Mesothelial cell of epicardium (in vitro differentiated cells): Measurements from ENCODE around the gene PFN3. TPM values are rescaled to one million over a fixed set of nuclear protein-coding genes. Genes with fewer than 3 reads are reported as not detected.
A peak's percentile ranks its signal among the peaks of the same experiment; 100 is the strongest.

Experiments used
- DNase-seq, 2 experiments: peaks; one replicate each; pipeline ENCODE4 v3.0.0; 2021; ENCODE audit warnings: low spot score in 2 of 2; ENCODE audit not compliant: unreplicated experiment in 2 of 2
- H3K27ac Mint-ChIP-seq: 2 replicates; pipeline ENCODE4 v1.8.0; 2021; ENCODE audit warnings: mixed read lengths
- H3K27me3 Mint-ChIP-seq: 2 replicates; pipeline ENCODE4 v1.8.0; 2021; ENCODE audit warnings: low read depth, mixed read lengths
- H3K36me3 Mint-ChIP-seq: 2 replicates; pipeline ENCODE4 v1.8.0; 2021; ENCODE audit warnings: mixed read lengths
- H3K4me1 Mint-ChIP-seq: 2 replicates; pipeline ENCODE4 v1.8.0; 2021; ENCODE audit warnings: mixed read lengths
- H3K4me3 Mint-ChIP-seq: 2 replicates; pipeline ENCODE4 v1.8.0; 2021; ENCODE audit warnings: mild to moderate bottlenecking, moderate library complexity, mixed read lengths
- H3K9me3 Mint-ChIP-seq: 2 replicates; pipeline ENCODE4 v1.8.0; 2021; ENCODE audit warnings: mixed read lengths
- CTCF ChIP-seq: fragments of 200-600 bp; sonication (generic); IDR thresholded peaks from one replicate; pipeline ENCODE4 v1.5.0; 2021; ENCODE audit warnings: antibody characterized with exemption; ENCODE audit not compliant: unreplicated experiment
- total RNA-seq: library from RNA; stranded (reverse); gene quantifications from 3 replicates; pipeline ENCODE4 v1.2.1, GENCODE V29; 2021

The PFN3 gene
- total RNA-seq, 1 donor from 2014 or later = not detected

GRCh38 chr5:177354711-177355110 lies 45.8 kb downstream of the PFN3 start:
- no peak overlapping the region for H3K27ac Mint-ChIP-seq
- H3K9me3 Mint-ChIP-seq = peaks cover 9% of the 10 kb centered on the region
- H3K4me1 Mint-ChIP-seq = peaks cover 17% of the 10 kb centered on the region
- no peak for TF ChIP-seq CTCF
- no peak for DNase-seq
- peaks cover 32% of the 10 kb centered on the region for H3K27me3 Mint-ChIP-seq
- no peaks in the 10 kb centered on the region for H3K36me3 Mint-ChIP-seq
- H3K4me3 Mint-ChIP-seq = no peak overlapping the region

- H3K9me3 Mint-ChIP-seq = peaks cover 9% of the 10 kb centered on the region
- DNase-seq = no peak
- H3K27ac Mint-ChIP-seq = no peak overlapping the region
- H3K27me3 Mint-ChIP-seq = peaks cover 32% of the 10 kb centered on the region
- H3K36me3 Mint-ChIP-seq = no peaks in the 10 kb centered on the region
- peaks cover 21% of the 10 kb centered on the region for H3K4me1 Mint-ChIP-seq
- H3K4me3 Mint-ChIP-seq = no peak overlapping the region
- no peak for TF ChIP-seq CTCF
Measured at GRCh38 chr5:177354256-177354655, 46.2 kb downstream of the PFN3 start.

- H3K4me3 Mint-ChIP-seq = peak overlapping the region; percentile 30
- peaks cover 27% of the 10 kb centered on the region for H3K27me3 Mint-ChIP-seq
- no peak for DNase-seq
- no peak overlapping the region for H3K27ac Mint-ChIP-seq
- no peak for TF ChIP-seq CTCF
- peaks cover 9% of the 10 kb centered on the region for H3K9me3 Mint-ChIP-seq
- H3K4me1 Mint-ChIP-seq = peaks cover 25% of the 10 kb centered on the region
- H3K36me3 Mint-ChIP-seq = no peaks in the 10 kb centered on the region
Measured at GRCh38 chr5:177353093-177353492, 47.4 kb downstream of the PFN3 start.

GRCh38 chr5:177351392-177352329 lies 48.8 kb downstream of the PFN3 start, which contains the start of gene LMAN2:
Gene LMAN2 (minus strand): TSS chr5:177351668. CDS start chr5:177351647, 21 bp downstream.
- Mint-ChIP-seq H3K27me3 (peaks cover 21% of the 10 kb centered on the region), H3K4me1 (peaks cover 26% of the 10 kb centered on the region), H3K9me3 (peaks cover 9% of the 10 kb centered on the region), H3K36me3 (peaks cover 6% of the 10 kb centered on the region), H3K27ac (peak within 1 kb of the TSS; percentile 100), H3K4me3 (peak within 1 kb of the TSS; percentile 100)
- peak; percentile 82 to 92 for DNase-seq
- TF ChIP-seq CTCF = no peak

- H3K4me1 Mint-ChIP-seq = peaks cover 27% of the 10 kb centered on the region
- H3K9me3 Mint-ChIP-seq = peaks cover 9% of the 10 kb centered on the region
- peak overlapping the region; percentile 100 for H3K27ac Mint-ChIP-seq
- peak overlapping the region; percentile 100 for H3K4me3 Mint-ChIP-seq
- peaks cover 7% of the 10 kb centered on the region for H3K36me3 Mint-ChIP-seq
- peaks cover 13% of the 10 kb centered on the region for H3K27me3 Mint-ChIP-seq
- no peak for DNase-seq
- no peak for TF ChIP-seq CTCF
Measured at GRCh38 chr5:177350776-177351391, 49.6 kb downstream of the PFN3 start.

Other genes with a start within 250 kb of the PFN3 start
- gene RAB24, start 96.9 kb downstream of the PFN3 start, total RNA-seq = 28.3 to 31.8 TPM (median 30.3 TPM) in 3 replicates
- 80.5 to 89.8 TPM (median 81.2 TPM) in 3 replicates for gene PRELID1, start 96.9 kb downstream of the PFN3 start, total RNA-seq
- gene MXD3, start 88.8 kb downstream of the PFN3 start, total RNA-seq = 18.4 to 19.8 TPM (median 19.2 TPM) in 3 replicates
- 85.4 to 87.2 TPM (median 87.0 TPM) in 3 replicates for gene LMAN2, start 49.0 kb downstream of the PFN3 start, total RNA-seq
- gene RGS14, start 42.7 kb downstream of the PFN3 start, total RNA-seq = 13.5 to 16.1 TPM (median 14.1 TPM) in 3 replicates
- not detected in 3 replicates for gene SLC34A1, start 16.2 kb downstream of the PFN3 start, total RNA-seq
- 2.1 to 2.7 TPM (median 2.3 TPM) in 3 replicates for gene F12, start 8.9 kb upstream of the PFN3 start, total RNA-seq
- gene GRK6, start 26.0 kb upstream of the PFN3 start, total RNA-seq = 44.9 to 48.2 TPM (median 45.3 TPM) in 3 replicates
- gene PRR7, start 46.2 kb upstream of the PFN3 start, total RNA-seq = 5.3 to 5.9 TPM (median 5.7 TPM) in 3 replicates
- 365 to 369 TPM (median 367 TPM) in 3 replicates for gene DBN1, start 73.0 kb upstream of the PFN3 start, total RNA-seq
- 472 to 494 TPM (median 482 TPM) in 3 replicates for gene PDLIM7, start 96.9 kb upstream of the PFN3 start, total RNA-seq
- 4.7 to 7.8 TPM (median 5.8 TPM) in 3 replicates for gene DOK3, start 109.2 kb upstream of the PFN3 start, total RNA-seq
- gene DDX41, start 116.3 kb upstream of the PFN3 start, total RNA-seq = 91.2 to 101 TPM (median 95.4 TPM) in 3 replicates
- 126 to 128 TPM (median 128 TPM) in 3 replicates for gene FAM193B, start 153.9 kb upstream of the PFN3 start, total RNA-seq
- gene TMED9, start 191.5 kb upstream of the PFN3 start, total RNA-seq = 146 to 157 TPM (median 151 TPM) in 3 replicates
- gene B4GALT7, start 199.5 kb upstream of the PFN3 start, total RNA-seq = 37.4 to 42.0 TPM (median 39.8 TPM) in 3 replicates